GM19324 (cell line): Measurements from ENCODE around the gene RAI14.

Source experiments
- ATAC-seq: cut with Tn5 transposase; IDR thresholded peaks from one replicate; pipeline ENCODE4 v1.9.1; 2021; ENCODE audit warnings: mild to moderate bottlenecking, moderate library complexity; ENCODE audit not compliant: unreplicated experiment, low FRiP score

Gene RAI14

DNA sequence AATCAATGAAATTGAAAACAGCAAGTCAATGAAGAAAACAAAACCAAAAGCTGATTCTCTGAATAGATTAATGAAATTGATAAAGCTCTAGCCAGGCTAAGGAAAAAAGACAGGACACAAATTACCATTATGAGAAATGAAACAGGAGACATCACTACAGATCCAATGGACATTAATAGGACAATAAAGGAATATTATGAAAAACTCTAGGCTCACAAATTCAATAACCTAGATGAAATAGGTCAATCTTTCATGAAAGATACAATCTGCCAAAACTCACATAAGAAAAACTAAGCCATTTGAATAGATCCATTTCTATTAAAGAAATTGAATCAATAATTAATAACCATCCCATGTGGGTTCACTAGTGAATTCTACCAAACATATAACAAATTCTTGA is 220.1 kb downstream of the RAI14 start:
- ATAC-seq: no peak

DNA sequence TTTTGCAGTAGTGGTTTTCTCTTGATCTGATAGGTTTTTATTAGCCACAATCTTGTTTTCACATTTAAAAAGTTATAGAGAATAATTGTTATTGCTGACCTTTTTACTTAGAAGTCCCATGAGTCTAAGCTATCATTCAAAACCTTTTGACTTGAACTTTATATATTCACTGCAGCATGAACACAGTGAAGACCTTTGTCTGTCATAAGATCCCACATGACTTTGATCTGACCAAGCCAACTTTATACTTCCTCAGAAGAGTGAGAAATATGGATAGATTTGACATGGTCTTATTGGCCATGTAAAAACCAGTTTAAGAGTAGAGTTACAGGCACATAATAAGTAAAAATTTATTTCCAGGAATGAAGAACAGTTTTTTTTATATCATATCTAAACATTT is 225.1 kb downstream of the RAI14 start:
- no peak for ATAC-seq
